Astrocyte (in vitro differentiated cells and primary cell): Measurements from ENCODE around the gene ENKUR.

Experiments
- EZH2 ChIP-seq: IDR thresholded peaks from 2 replicates; pipeline ENCODE4 v1.6.1; 2012; ENCODE audit warnings: mild to moderate bottlenecking, low read length, inconsistent platforms; ENCODE audit not compliant: insufficient read depth
- TF ChIP-seq, protein P1 (sequence below): IDR thresholded peaks from 2 replicates; pipeline ENCODE4 v1.5.1; 2011; ENCODE audit warnings: low read depth, mild to moderate bottlenecking, inconsistent platforms, low read length, moderate library complexity; ENCODE audit not compliant: insufficient read depth

DNA sequence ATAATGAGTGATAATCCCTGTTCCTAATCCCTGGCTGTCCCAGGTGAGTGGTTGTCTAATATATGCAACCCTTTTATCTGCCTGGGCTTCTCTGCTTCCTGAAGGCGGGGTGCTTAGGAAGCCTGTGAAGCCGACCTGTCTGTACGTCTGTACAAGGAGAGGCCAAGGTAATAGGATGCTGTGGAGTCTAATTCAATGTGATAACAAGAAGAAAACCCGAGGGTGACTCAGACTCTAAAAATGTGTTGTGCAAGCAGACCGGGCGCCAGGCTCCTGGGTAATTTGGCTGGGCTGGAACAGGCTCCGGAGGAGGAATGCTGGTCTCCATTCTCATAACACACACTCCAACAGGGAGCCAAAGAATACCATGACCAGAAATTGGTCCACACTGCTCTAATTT is 44.0 kb upstream of the ENKUR start:
- TF ChIP-seq, protein P1, sequence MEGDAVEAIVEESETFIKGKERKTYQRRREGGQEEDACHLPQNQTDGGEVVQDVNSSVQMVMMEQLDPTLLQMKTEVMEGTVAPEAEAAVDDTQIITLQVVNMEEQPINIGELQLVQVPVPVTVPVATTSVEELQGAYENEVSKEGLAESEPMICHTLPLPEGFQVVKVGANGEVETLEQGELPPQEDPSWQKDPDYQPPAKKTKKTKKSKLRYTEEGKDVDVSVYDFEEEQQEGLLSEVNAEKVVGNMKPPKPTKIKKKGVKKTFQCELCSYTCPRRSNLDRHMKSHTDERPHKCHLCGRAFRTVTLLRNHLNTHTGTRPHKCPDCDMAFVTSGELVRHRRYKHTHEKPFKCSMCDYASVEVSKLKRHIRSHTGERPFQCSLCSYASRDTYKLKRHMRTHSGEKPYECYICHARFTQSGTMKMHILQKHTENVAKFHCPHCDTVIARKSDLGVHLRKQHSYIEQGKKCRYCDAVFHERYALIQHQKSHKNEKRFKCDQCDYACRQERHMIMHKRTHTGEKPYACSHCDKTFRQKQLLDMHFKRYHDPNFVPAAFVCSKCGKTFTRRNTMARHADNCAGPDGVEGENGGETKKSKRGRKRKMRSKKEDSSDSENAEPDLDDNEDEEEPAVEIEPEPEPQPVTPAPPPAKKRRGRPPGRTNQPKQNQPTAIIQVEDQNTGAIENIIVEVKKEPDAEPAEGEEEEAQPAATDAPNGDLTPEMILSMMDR, result no peak
- TF ChIP-seq EZH2, result no peak
